ENCODE data around the gene ABCC3.
"Not testable (repeated sequence)": the region's sequence is repeated elsewhere in the genome, so short reads cannot be mapped to it uniquely, and the experiment has no call there.

The ABCC3 gene

GRCh38 chr17:50707289-50708049, 72.8 kb downstream of the ABCC3 start, which contains the start of gene ANKRD40:
ANKRD40 (minus strand) TSS chr17:50707914; CDS start chr17:50707654, 260 bp downstream.
- DNase-seq (ENCODE audit: low spot score), result peak; percentile 92

DNA sequence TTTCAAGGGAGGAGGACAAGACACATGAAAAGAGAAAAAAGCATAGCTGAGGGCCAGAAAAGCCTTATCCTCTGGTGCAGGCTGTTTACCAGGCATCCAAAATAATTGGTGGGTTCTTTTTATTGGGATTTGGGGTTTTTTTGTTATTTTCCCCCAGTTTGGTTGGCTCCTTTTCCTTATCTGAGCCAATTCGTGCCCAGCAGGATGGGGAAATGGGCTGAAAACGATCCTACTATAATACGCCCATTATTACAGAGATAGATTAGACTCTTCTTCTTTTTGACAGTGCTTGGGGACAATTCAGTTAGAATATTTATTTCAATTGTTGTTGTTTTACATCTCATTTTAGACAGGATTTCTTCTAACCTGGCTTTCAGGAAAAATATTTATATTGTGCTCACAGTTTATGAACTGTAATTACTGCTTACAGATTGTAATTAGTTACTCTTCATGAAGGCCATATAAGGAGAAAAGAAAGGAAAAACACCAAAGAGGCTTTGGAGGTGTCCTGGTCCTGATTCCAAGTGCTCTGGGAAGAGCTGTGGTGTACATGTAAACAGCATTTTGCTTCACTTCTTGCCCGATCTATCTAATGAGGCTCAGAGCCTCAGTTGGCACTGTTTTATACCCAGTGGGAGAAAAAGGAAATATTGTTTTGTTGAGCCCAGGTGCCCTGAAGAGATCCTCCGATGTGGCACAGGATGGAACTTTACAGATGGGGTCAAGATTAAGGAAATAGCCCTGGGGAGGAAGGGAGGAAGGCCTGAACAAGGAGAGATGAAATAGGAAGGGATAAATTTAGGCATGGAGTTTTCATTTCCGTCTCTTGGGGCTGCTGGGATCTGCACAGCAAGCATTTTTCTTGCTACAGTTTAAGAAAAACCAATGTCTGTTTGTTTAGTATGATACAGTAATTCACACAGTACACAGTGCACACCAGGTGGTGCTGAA, 73.6 kb downstream of the ABCC3 start:
- no peak for DNase-seq (ENCODE audit: low spot score)

DNA sequence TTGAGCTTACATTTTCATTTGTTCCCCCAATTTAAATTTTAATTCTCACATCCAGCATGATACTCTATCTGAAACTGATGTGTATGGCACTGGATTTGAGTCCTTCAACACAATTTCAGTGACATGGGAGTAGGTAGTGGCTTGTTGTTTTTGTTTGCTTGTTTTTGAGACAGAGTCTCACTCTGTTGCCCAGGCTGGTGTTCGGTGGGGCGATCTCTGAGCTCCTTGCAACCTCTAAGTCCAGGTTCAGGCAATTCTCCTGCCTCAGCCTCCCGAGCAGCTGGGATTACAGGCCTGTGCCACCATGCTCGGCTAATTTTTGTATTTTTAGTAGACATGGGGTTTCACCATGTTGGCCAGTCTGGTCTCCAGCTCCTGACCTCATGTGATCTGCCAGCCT, 74.4 kb downstream of the ABCC3 start:
- DNase-seq (ENCODE audit: low spot score), result not testable (repeated sequence)

GRCh38 chr17:50710025-50710424, 75.3 kb downstream of the ABCC3 start:
- DNase-seq (ENCODE audit: low spot score), result no peak

GRCh38 chr17:50710650-50711049, 76.0 kb downstream of the ABCC3 start:
- no peak for DNase-seq (ENCODE audit: low spot score)

- no peak for DNase-seq (ENCODE audit: low spot score)
Observed at GRCh38 chr17:50712641-50713040, 78.0 kb downstream of the ABCC3 start.

- DNase-seq (ENCODE audit: low spot score), result no peak
Observed at GRCh38 chr17:50715471-50715870, 80.8 kb downstream of the ABCC3 start.

GRCh38 chr17:50719144-50719923, 84.7 kb downstream of the ABCC3 start, which contains the start of gene LUC7L3:
LUC7L3 (plus strand) TSS chr17:50719603; CDS start chr17:50719733, 130 bp downstream.
- peak; percentile 93 for DNase-seq (ENCODE audit: low spot score)

DNA sequence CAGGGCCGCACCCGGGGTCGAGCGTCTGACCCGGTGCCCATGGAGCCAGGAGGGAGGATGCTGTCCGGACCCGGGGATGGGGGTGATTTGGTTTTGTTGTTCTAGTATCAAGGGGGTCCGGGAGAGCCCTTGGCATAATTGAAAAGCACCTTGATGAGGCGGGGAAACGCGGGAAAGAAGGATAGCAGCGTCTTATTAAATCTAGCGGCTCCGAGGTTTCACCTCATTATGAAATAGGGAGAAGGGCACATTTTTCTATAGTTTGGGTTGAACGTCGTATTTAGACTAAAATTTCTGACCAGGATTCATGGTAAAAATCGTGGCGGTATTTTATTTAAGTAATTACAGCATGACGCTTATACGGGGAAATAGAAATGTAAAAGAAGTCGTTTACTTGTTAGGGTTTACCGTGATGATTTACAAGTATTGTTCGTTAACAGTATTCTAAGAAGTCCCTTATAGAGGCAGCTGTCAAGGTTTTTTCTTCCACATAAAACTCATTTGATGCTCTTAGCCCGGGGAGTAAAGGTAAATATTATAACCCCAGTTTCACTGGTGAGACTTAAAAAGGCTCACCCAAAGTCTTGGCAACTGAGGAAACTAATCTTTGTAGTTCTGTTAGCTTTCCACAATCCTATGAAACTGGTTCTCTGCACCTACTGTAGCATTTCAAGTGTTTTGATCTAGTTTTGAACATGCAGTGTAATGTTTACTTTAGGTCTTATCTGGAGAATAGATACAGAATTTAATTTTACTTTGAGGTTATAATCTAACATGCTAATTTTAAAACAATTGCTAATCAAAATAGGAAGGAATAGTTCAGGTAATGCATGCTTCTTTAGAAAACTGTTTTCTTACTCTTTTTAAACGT, 85.5 kb downstream of the ABCC3 start:
- peak; percentile 22 for DNase-seq (ENCODE audit: low spot score)

DNA sequence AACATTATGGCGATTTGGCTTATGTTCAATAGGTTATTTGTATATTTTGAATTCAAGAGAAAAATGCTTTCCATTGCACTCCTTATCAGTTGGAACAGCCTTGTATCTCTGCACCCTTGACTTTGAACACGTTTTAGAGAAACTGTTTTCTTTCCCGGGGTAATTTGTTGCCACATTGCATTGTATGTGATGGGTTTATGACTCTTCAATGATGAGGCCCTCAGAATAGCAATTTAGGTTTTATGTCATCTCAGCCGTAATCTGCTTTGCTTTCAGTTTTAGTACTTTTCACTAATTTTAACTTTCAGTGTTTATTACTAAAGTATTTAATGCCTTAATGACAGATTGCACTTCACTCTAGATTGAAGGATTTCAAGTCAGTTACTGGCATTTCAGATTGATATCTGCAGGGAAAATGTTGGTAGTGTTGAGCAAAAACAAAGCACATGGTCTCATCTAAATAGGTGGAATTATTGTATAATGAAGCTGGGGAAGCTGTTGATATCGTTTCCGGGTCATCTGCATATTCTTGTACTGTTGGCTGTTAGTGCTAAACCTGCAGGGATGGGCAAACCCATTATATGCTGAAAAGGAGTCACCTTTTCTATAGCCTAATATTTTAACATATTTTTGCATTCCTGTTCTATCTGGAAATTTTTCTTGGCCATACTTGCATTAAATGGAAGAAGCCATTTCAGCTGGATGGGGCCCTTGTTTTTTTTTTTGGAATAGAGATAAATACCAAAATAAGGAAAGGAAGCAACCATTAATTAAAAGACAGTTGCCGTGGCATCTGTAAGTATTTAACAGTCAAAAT, 86.7 kb downstream of the ABCC3 start:
- DNase-seq (ENCODE audit: low spot score), result peak; percentile 23

DNA sequence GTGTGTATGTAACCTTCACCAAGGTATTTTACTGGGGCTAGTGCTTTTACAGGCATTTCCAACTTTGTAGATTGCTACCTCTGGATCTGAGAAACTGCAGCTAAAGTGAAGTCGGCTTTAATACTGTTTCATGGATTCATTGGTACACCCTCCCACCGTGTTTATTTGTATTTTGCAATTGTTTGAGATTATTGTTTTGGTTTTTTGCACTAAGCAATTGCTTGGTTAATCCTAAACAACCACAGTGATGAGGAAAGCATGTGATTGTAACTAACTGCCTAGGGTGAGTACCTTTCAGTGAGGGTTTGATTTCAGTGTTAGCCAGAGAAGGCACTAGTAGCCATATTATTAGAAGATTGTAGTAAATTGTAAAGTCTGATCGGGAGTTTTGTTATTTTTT, 88.1 kb downstream of the ABCC3 start:
- DNase-seq (ENCODE audit: low spot score), result no peak

- DNase-seq (ENCODE audit: low spot score), result not testable (repeated sequence)
Observed at GRCh38 chr17:50724622-50725021, 89.9 kb downstream of the ABCC3 start.

DNA sequence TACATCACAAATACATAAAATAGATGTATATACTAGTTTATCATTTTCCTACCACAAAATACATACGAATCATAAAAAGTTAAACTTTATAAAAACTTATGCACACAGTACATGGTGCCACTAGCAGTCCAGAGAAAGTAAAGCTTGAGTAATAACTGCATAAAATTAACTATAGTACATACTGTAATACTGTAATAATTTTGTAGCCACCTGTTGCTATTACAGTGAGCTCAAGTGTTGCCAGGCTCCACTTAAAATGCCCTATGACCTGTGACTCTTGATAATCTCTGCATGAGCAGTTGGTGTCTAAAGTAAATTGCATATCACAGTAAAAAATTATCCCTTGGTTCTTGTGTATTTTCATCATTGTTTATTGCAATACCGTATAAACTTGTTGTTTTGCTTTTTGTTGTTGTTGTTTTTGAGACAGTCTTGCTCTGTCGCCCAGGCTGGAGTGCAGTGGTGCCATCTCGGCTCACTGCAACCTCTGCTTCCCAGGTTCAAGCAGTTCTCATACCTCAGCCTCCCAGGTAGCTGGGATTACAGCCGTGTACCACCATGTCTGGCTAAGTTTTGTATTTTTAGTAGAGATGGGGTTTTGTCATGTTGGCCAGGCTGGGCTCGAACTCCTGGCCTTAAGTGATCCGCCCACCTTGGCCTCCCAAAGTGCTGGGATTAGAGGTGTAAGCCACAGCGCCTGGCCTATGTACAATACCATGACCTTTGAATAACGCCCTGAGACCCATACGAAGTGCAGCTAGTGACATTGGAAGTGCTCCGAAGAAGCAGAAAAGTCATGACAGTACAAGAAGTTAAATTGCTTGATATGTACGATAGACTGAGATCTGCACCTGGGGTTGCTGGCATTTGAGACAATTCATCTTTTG, 91.3 kb downstream of the ABCC3 start:
- DNase-seq (ENCODE audit: low spot score), result no peak

DNA sequence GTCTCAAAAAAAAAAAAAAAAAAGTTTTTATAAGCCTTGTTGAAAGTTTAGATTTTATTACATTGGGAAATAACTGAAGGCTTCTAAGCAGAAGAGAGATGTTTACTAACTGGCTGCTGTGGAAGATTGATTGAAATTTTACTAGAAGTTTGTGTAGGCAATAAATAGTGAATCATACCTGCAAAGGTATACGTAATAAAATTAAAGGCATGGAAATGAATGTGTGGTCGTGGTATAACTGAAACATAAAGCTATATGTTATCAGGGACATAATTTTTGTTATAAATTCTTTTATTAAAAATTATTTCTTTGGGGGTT, 93.4 kb downstream of the ABCC3 start:
- no peak for DNase-seq (ENCODE audit: low spot score)

DNA sequence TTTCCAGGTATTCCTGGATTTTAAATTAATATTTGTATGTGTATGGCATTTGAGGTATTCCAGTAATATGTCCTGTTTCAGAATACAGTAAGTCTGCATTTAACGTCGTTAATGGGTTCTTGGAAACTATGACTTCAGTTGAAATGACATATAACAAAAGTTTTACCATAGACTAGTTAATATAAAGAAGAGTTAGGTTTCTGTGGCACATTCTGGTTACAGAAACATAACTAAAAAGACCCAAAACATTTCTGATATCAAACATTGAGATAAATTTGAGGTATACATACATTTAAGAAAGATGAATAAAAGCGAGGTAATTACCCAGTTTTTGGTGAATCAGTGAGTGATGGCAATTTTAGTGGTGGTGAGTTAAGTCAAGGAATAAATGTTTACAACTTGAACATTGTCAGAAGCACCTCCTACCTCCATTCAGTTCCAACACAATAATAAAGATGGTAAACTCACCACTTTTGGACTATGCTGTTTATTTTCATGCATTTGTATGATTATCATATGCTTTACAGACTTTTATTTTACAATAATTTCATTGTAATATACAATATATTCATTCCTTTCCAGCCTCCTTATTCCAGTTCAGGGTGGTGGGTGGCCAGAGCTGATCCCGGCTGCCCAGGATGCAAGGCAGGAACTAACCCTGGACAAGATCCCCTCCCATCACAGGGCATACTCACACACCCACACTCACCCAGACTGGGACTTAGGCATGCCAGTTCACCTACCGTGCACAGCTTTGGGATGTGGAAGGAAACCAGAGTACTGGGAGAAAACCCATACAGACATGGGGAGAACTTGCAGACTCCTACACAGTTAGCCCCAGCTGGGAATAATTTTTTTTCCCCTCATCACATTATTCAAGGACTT, 94.4 kb downstream of the ABCC3 start:
- no peak for DNase-seq (ENCODE audit: low spot score)

- DNase-seq (ENCODE audit: low spot score), result no peak
Observed at GRCh38 chr17:50731575-50732460, 97.1 kb downstream of the ABCC3 start.

DNA sequence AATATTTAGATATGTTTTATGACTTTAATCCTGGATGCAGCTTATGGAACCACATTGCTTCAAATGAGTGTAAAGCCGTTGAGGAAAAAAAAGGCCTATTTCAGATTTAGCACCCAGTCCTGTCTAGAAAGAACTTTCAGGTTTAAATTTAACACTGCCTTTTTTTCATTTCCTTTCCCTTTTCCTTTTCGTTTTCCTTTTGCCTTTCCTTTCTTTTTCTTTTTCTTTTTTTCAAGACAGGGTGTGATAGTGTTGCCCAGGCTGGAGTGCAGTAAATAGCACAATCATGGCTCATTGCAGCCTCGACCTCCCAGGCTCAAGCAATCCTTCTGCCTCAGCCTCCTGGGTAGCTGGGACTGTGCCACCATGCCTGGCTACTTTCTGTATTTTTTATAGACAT, 100.6 kb downstream of the ABCC3 start:
- no peak for DNase-seq (ENCODE audit: low spot score)
